Muscle layer of duodenum (tissue), 2 donors: ENCODE measurements around the gene LAMP1.

Experiments
- H3K27ac ChIP-seq: one replicate; pipeline ENCODE4 v1.7.0; 2013; ENCODE audit warnings: mild to moderate bottlenecking, low read length
- H3K27me3 ChIP-seq: one replicate; pipeline ENCODE4 v1.7.0; 2013; ENCODE audit warnings: low read depth, mild to moderate bottlenecking, control low read depth, low read length
- H3K36me3 ChIP-seq, 2 donors: one replicate each; pipeline ENCODE4 v1.7.0; 2013; ENCODE audit warnings: low read length in 2 of 2, control low read depth in 1 of 2, mild to moderate bottlenecking in 1 of 2; ENCODE audit not compliant: insufficient read depth in 2 of 2, control insufficient read depth in 1 of 2
- H3K4me1 ChIP-seq, 2 donors: one replicate each; pipeline ENCODE4 v1.7.0; 2013; ENCODE audit warnings: low read length in 2 of 2, mild to moderate bottlenecking in 2 of 2, control low read depth in 1 of 2, moderate library complexity in 1 of 2; ENCODE audit not compliant: insufficient read depth in 2 of 2, control insufficient read depth in 1 of 2
- H3K4me3 ChIP-seq, 2 donors: one replicate each; pipeline ENCODE4 v1.7.0; 2013; ENCODE audit warnings: low read length in 2 of 2, low read depth in 1 of 2, mild to moderate bottlenecking in 1 of 2
- H3K9me3 ChIP-seq, 2 donors: one replicate each; pipeline ENCODE4 v1.7.0; 2013; ENCODE audit warnings: low read length in 2 of 2, control low read depth in 1 of 2, mild to moderate bottlenecking in 1 of 2; ENCODE audit not compliant: control insufficient read depth in 1 of 2
- donor health status: healthy.

Gene LAMP1

GRCh38 chr13:113273851-113274590 is 23.0 kb upstream of the LAMP1 start:
- Histone ChIP-seq H3K9me3 (no peaks in the 10 kb centered on the region), H3K36me3 (no peaks in the 10 kb centered on the region), H3K27me3 (no peaks in the 10 kb centered on the region), H3K4me3 (no peak overlapping the region), H3K4me1 (no peaks in the 10 kb centered on the region), H3K27ac (no peak overlapping the region)

GRCh38 chr13:113274721-113275120 is 22.3 kb upstream of the LAMP1 start:
- no peak overlapping the region for H3K4me3 ChIP-seq
- no peaks in the 10 kb centered on the region for H3K4me1 ChIP-seq
- no peaks in the 10 kb centered on the region for H3K27me3 ChIP-seq
- no peak overlapping the region for H3K27ac ChIP-seq
- no peaks in the 10 kb centered on the region for H3K36me3 ChIP-seq
- H3K9me3 ChIP-seq = no peaks in the 10 kb centered on the region

- no peaks in the 10 kb centered on the region for H3K9me3 ChIP-seq
- no peaks in the 10 kb centered on the region for H3K4me1 ChIP-seq
- no peaks in the 10 kb centered on the region for H3K27me3 ChIP-seq
- no peak overlapping the region for H3K27ac ChIP-seq
- H3K4me3 ChIP-seq = no peak overlapping the region
- H3K36me3 ChIP-seq = no peaks in the 10 kb centered on the region
These were observed 21.7 kb upstream of the LAMP1 start for GRCh38 chr13:113275387-113275786.

- Histone ChIP-seq H3K27ac (no peak overlapping the region), H3K36me3 (no peaks in the 10 kb centered on the region), H3K4me3 (no peak overlapping the region), H3K4me1 (no peaks in the 10 kb centered on the region), H3K27me3 (no peaks in the 10 kb centered on the region), H3K9me3 (no peaks in the 10 kb centered on the region)
These were observed 16.9 kb upstream of the LAMP1 start for GRCh38 chr13:113280126-113280525.

- Histone ChIP-seq H3K4me3 (no peak overlapping the region), H3K4me1 (no peaks in the 10 kb centered on the region), H3K9me3 (no peaks in the 10 kb centered on the region), H3K36me3 (no peaks in the 10 kb centered on the region), H3K27me3 (no peaks in the 10 kb centered on the region), H3K27ac (no peak overlapping the region)
These were observed 13.1 kb upstream of the LAMP1 start for GRCh38 chr13:113283904-113284303.

- Histone ChIP-seq H3K27me3 (no peaks in the 10 kb centered on the region), H3K4me1 (no peaks in the 10 kb centered on the region), H3K4me3 (no peak overlapping the region), H3K36me3 (no peaks in the 10 kb centered on the region), H3K27ac (no peak overlapping the region), H3K9me3 (no peaks in the 10 kb centered on the region)
These were observed 8.2 kb upstream of the LAMP1 start for GRCh38 chr13:113288880-113289279.

- Histone ChIP-seq H3K9me3 (no peaks in the 10 kb centered on the region), H3K4me3 (no peak overlapping the region), H3K4me1 (peaks cover 0 to 5% of the 10 kb centered on the region in 2 donors), H3K27ac (no peak overlapping the region), H3K27me3 (no peaks in the 10 kb centered on the region), H3K36me3 (no peaks in the 10 kb centered on the region)
These were observed 5.9 kb upstream of the LAMP1 start for GRCh38 chr13:113291129-113291528.

GRCh38 chr13:113292021-113292862 is 4.8 kb upstream of the LAMP1 start:
- H3K4me3 ChIP-seq = peak overlapping the region; percentile 17 to 47
- no peaks in the 10 kb centered on the region for H3K27me3 ChIP-seq
- no peaks in the 10 kb centered on the region for H3K9me3 ChIP-seq
- peaks cover 0 to 10% of the 10 kb centered on the region in 2 donors for H3K4me1 ChIP-seq
- H3K36me3 ChIP-seq = no peaks in the 10 kb centered on the region
- no peak overlapping the region for H3K27ac ChIP-seq

- H3K36me3 ChIP-seq = no peaks in the 10 kb centered on the region
- no peak overlapping the region for H3K27ac ChIP-seq
- no peaks in the 10 kb centered on the region for H3K27me3 ChIP-seq
- H3K9me3 ChIP-seq = no peaks in the 10 kb centered on the region
- peaks cover 4 to 19% of the 10 kb centered on the region in 2 donors for H3K4me1 ChIP-seq
- no peak overlapping the region for H3K4me3 ChIP-seq
These were observed 3.4 kb upstream of the LAMP1 start for GRCh38 chr13:113293686-113294085.

- peak overlapping the region in 1 of 2 donors; percentile 96 for H3K4me3 ChIP-seq
- peaks cover 5 to 26% of the 10 kb centered on the region in 2 donors for H3K4me1 ChIP-seq
- H3K27me3 ChIP-seq = no peaks in the 10 kb centered on the region
- no peaks in the 10 kb centered on the region for H3K36me3 ChIP-seq
- H3K9me3 ChIP-seq = no peaks in the 10 kb centered on the region
- no peak overlapping the region for H3K27ac ChIP-seq
These were observed 1.3 kb upstream of the LAMP1 start for GRCh38 chr13:113295776-113296175.

GRCh38 chr13:113297370-113298042 is 467 bp downstream of the LAMP1 start:
- Histone ChIP-seq H3K4me1 (peaks cover 5 to 26% of the 10 kb centered on the region in 2 donors), H3K4me3 (peak overlapping the region; percentile 81 to 96), H3K9me3 (no peaks in the 10 kb centered on the region), H3K27me3 (no peaks in the 10 kb centered on the region), H3K27ac (peak overlapping the region; percentile 30), H3K36me3 (no peaks in the 10 kb centered on the region)
